HG03064 (cell line): Measurements from ENCODE around the gene TRPM6.
"Not testable (repeated sequence)": the region's sequence is repeated elsewhere in the genome, so short reads cannot be mapped to it uniquely, and the experiment has no call there.

Source experiments
- ATAC-seq: cut with Tn5 transposase; IDR thresholded peaks from one replicate; pipeline ENCODE4 v1.9.1; 2021; ENCODE audit warnings: low read depth; ENCODE audit not compliant: unreplicated experiment

The TRPM6 gene

DNA sequence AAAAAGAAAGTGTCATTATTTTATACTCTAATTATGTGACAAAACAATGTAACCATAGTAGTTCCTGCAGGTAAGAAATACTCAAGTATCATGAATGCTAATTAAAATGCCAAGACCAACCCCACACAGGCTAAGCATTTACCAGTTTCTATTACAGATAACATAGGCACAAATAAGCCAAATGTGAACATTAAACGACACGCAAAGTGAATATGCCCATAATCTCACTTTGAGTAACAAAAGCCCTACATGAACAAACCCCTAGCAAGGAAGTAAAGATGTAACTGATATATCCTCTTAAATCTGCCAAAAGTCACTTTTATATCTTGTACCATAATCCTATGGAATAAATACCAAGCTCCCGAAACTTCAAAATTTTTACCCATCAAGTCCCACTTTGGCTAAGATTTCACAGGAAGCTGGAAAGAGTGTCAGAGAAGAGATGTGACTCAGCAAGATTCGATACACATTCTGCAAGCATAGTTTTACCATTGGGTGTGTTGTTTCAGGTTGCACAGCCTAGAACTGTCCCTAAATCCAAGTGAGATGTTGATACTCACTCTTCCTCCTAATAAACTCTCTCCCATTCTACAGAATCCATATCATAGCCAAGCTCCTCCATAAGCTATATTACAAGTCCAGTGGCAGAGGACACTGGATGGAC lies 28.8 kb downstream of the TRPM6 start:
- no peak for ATAC-seq

DNA sequence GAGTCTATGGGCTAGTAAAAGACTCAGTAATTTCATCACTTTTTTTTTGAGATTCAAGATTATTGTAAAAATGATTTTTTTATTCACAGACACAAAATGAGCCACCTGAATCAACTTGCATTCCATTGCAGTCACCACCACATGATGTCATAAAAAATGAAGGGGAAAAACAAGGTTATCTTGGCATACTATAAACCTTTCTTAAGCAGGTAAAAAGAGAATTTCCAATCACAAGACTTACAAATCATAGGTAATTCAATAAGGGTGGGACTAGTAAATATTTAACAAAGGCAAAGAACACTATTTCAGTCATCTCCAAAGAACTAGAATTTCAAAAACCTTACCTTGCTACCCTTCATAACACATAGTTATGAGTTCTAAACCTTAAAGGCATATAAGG lies 30.7 kb downstream of the TRPM6 start:
- no peak for ATAC-seq

DNA sequence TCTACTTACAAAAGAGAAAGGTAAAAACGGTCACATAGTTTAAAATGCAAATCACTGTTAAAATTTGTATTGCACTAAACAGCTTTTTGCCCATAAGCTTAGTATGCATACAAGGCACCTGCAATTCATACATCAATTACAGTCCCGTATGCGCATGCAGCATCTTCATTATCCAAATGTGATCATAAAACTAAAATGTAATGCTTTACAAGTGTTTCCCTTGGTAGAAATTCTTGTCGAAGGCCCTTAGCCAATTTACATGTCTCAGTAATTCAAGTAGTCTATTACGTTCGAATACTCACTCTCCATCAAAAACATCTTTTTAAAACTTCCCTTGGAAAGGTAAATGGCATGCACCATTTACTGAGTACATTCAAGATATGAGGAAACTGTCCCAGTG lies 32.6 kb downstream of the TRPM6 start:
- ATAC-seq: no peak

- not testable (repeated sequence) for ATAC-seq
Observed at GRCh38 chr9:74853024-74853423, 34.7 kb downstream of the TRPM6 start.

DNA sequence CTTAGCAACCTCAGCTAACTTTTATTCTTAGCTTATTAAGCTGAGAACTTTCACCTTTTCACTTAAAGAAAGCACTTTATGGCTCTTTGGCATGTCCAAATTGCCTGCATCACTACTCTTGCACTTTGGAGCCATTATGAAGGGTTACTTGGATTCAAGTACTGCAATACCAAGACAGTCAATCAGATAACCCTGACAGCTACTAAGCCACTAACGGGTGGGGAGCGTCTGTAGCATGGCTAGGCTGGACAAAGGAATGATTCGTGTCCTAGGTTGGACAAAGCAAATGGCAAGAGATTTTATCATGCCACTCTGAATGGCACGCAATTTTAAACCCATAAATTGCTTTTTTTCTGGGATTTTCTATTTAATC lies 39.6 kb downstream of the TRPM6 start:
- ATAC-seq: no peak

- ATAC-seq: no peak
Observed at GRCh38 chr9:74847478-74848152, 40.1 kb downstream of the TRPM6 start.

DNA sequence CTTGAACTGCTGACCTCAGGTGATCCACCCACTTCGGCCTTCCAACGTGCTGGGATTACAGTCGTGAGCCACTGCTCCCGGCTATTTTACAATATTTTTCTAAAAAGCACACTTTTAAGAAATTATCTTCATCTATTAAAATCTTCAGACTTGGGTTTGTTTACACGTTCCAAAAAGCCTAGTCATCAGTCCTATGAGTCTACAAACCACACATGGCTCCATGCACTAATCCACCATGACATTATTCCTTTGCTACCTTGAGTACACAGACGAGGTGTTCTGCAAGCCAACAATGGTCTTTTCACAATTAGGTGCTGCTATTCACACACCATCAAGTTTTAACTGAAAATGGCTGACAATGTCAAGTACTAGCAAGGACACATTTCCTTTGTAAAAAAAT lies 41.0 kb downstream of the TRPM6 start:
- ATAC-seq: no peak

GRCh38 chr9:74838351-74838750 lies 49.4 kb downstream of the TRPM6 start:
- ATAC-seq: no peak

- no peak for ATAC-seq
Observed at GRCh38 chr9:74824654-74825053, 63.1 kb downstream of the TRPM6 start.

- no peak for ATAC-seq
Observed at GRCh38 chr9:74821636-74822035, 66.1 kb downstream of the TRPM6 start.

DNA sequence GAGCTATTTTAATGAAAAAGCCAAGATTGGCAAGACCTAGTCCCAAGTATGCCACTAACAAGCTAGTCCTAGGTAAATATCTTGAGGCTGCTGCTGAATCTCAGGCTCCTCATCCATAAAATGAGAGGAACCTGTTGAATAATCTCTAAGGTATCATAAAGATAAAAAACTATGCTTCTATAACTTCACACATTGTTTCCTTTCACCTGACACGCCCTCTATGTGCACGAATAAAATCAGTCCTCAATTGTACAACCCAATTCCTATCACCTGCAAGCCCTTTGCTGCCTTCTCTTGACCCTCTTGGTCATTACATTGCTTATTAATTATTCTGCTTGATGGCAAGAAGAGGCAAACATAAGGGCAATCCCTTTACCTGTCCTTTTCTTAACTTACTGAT lies 69.9 kb downstream of the TRPM6 start:
- no peak for ATAC-seq

GRCh38 chr9:74817281-74817810 lies 70.4 kb downstream of the TRPM6 start:
- ATAC-seq: no peak

GRCh38 chr9:74810200-74810599 lies 77.5 kb downstream of the TRPM6 start:
- no peak for ATAC-seq

DNA sequence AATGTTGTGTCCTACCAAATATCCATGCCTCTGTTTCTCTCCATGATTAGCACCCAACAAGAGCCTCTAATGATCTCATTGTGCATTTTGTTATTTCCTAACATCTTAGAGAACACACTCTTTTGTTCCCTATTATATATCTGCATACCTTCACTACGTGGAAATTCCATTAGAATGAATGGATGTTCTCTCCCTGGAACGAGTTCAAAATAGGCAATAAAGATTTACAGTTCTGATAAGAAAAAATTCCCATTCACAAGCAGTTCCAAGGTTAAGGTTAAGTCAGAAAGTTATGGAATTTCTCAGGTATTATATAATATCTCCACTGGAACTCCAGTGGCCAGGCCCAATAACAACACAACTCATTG lies 83.7 kb downstream of the TRPM6 start:
- ATAC-seq: no peak

GRCh38 chr9:74803376-74804017 lies 84.2 kb downstream of the TRPM6 start:
- no peak for ATAC-seq

GRCh38 chr9:74800226-74800625 lies 87.5 kb downstream of the TRPM6 start:
- no peak for ATAC-seq

GRCh38 chr9:74795803-74796202 lies 91.9 kb downstream of the TRPM6 start:
- ATAC-seq: no peak

DNA sequence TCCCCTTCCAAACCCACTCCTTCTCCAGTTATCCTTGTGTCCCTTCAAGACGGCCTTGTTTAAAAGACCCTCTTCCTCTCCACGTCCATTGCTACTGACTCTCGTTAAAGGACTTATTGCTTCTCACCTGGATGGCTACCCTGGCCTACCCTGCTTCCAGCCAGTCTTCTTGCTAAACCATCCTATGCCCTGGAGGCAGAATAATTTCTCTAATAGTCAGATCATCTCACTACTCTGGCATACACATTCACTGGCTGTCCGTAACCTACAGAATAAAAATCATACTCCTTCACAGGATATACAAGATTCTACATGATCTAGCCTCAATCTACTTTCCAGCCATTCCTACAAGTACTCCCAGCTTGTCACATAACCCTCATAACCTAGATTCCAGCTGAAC lies 92.6 kb downstream of the TRPM6 start:
- no peak for ATAC-seq

- no peak for ATAC-seq
Observed at GRCh38 chr9:74784506-74784905, 103.2 kb downstream of the TRPM6 start.

- ATAC-seq: no peak
Observed at GRCh38 chr9:74783408-74783807, 104.3 kb downstream of the TRPM6 start.

GRCh38 chr9:74777136-74777879 lies 110.4 kb downstream of the TRPM6 start:
- no peak for ATAC-seq
